ENCODE data around the gene CRAMP1.

The CRAMP1 gene

DNA sequence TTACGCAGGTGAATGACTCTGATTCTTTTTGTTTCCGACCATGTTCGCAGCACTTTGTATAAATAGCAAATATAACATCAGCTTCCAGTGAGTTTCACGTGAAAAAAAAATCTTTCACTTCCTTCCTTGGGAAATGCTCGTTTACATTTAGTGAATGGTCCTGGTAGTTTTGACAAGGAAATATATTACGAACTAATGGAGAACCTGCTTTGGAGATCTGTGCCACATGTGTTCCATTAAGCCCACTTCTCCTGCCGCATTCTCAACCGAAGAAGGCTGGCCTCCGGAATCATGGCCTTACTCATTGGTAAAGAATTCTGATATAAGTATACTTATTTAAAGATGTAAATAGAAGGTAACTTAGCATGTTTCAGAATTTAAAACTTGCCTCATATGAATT is 3.6 kb downstream of the CRAMP1 start:
- Mint-ChIP-seq H3K4me3 (peak overlapping the region; percentile 68), H3K36me3 (peaks cover 10% of the 10 kb centered on the region), H3K27ac (peak overlapping the region; percentile 7), H3K9me3 (no peaks in the 10 kb centered on the region), H3K4me1 (peaks cover 35% of the 10 kb centered on the region), H3K27me3 (no peaks in the 10 kb centered on the region)

- Mint-ChIP-seq H3K27me3 (no peaks in the 10 kb centered on the region), H3K9me3 (no peaks in the 10 kb centered on the region), H3K4me3 (no peak overlapping the region), H3K36me3 (peaks cover 12% of the 10 kb centered on the region), H3K27ac (no peak overlapping the region), H3K4me1 (peaks cover 35% of the 10 kb centered on the region)
These were observed 7.8 kb downstream of the CRAMP1 start for GRCh38 chr16:1619976-1620375.

- H3K27ac Mint-ChIP-seq, result no peak overlapping the region
- H3K4me3 Mint-ChIP-seq, result no peak overlapping the region
- no peaks in the 10 kb centered on the region for H3K27me3 Mint-ChIP-seq
- H3K9me3 Mint-ChIP-seq, result no peaks in the 10 kb centered on the region
- H3K36me3 Mint-ChIP-seq, result peaks cover 10% of the 10 kb centered on the region
- peaks cover 31% of the 10 kb centered on the region for H3K4me1 Mint-ChIP-seq
These were observed 8.2 kb downstream of the CRAMP1 start for GRCh38 chr16:1620391-1620790.

GRCh38 chr16:1621851-1622250 is 9.7 kb downstream of the CRAMP1 start:
- Mint-ChIP-seq H3K27me3 (no peaks in the 10 kb centered on the region), H3K4me1 (peaks cover 25% of the 10 kb centered on the region), H3K27ac (peak overlapping the region; percentile 4), H3K9me3 (no peaks in the 10 kb centered on the region), H3K4me3 (no peak overlapping the region), H3K36me3 (peaks cover 6% of the 10 kb centered on the region)

GRCh38 chr16:1626327-1626726 is 14.2 kb downstream of the CRAMP1 start:
- H3K9me3 Mint-ChIP-seq, result no peaks in the 10 kb centered on the region
- peaks cover 3% of the 10 kb centered on the region for H3K36me3 Mint-ChIP-seq
- peaks cover 17% of the 10 kb centered on the region for H3K4me1 Mint-ChIP-seq
- H3K27ac Mint-ChIP-seq, result no peak overlapping the region
- H3K4me3 Mint-ChIP-seq, result no peak overlapping the region
- no peaks in the 10 kb centered on the region for H3K27me3 Mint-ChIP-seq

DNA sequence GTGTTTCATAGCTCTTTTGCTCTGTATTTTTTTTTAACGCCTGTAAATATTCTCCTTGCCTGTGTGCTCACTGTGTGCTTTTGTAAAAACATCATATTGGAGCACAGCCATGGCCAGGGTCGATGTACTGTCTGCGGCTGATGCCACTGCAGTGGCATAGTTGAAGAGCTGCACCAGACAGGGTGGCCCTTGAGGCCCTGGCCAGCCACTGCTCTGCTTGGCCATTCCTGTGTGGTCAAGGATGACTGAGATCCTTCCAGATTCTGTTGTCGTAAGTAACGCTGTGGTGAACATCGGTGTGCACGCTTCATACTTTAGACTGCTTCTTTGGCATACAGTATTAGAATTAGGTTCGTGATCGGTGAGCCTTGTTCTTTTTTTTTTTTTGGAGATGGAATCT is 14.6 kb downstream of the CRAMP1 start:
- Mint-ChIP-seq H3K27ac (no peak overlapping the region), H3K36me3 (peaks cover 3% of the 10 kb centered on the region), H3K9me3 (no peaks in the 10 kb centered on the region)

DNA sequence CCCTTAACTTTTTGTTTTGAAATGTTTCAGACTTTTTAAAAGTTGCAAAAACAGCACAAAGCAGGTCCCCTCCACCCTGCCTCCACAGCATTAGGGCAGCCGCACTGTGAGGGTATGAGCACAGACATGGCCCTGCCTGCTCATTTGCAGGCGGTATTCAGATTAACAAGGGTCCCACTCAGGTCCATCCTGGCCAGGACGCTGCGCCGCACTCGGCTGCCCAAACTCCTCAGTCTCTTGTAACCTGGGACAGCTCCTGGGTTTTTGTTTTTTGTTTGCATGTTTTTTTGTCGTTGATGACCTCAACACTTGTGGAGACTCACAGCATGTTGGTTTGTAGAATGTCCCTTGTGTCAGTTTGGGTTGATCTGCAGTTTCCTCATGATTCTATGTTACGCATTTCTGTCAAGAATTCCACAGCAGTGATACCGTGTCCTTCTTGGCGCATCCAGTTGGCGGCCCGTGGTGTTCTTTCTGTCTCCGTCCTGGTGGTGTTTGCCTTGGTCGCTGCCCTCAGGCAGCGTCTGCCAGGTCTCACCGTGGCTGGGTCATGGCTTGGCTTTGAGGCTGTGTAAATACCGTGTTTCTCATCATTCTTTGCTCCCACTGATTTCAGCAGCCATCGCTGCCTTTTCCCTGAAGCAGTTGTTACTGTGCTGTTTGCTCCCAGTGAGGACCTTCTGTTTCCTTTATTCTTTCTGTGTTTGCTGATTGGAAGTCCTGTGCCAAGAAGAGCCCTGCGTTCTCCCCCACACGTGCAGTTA is 18.5 kb downstream of the CRAMP1 start:
- Mint-ChIP-seq H3K27ac (no peak overlapping the region), H3K4me1 (peaks cover 13% of the 10 kb centered on the region), H3K27me3 (no peaks in the 10 kb centered on the region), H3K4me3 (no peak overlapping the region), H3K9me3 (no peaks in the 10 kb centered on the region), H3K36me3 (peaks cover 3% of the 10 kb centered on the region)

More for the DNA sequence above, 14.6 kb downstream of the CRAMP1 start:
- Mint-ChIP-seq H3K4me1 (peaks cover 19% of the 10 kb centered on the region), H3K4me3 (no peak overlapping the region), H3K27me3 (no peaks in the 10 kb centered on the region)

DNA sequence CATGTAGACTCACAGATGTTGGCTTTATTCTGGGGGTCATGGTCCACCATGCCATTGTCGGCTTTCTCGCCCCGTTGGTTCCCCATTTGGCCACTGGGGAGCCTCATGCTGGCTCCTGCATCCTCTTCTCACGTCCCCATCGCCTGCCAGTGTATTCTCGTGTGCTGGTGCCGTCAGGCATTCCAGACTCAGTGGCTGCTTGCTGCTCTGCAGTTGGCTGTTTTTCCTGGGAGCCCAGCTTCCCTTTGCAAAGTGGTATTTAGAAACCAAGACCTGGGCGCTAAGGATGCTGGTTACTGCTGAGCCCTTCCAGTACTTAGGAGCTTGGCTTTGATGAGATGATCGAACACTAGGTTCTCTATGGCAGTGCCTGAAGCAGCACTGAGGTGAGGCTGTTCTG is 19.1 kb downstream of the CRAMP1 start:
- no peak overlapping the region for H3K4me3 Mint-ChIP-seq
- no peaks in the 10 kb centered on the region for H3K9me3 Mint-ChIP-seq
- H3K4me1 Mint-ChIP-seq, result peaks cover 13% of the 10 kb centered on the region
- no peak overlapping the region for H3K27ac Mint-ChIP-seq
- peaks cover 3% of the 10 kb centered on the region for H3K36me3 Mint-ChIP-seq
- H3K27me3 Mint-ChIP-seq, result no peaks in the 10 kb centered on the region

GRCh38 chr16:1631931-1632637 is 19.9 kb downstream of the CRAMP1 start:
- Mint-ChIP-seq H3K4me3 (no peak overlapping the region), H3K4me1 (peaks cover 10% of the 10 kb centered on the region), H3K27ac (no peak overlapping the region), H3K27me3 (no peaks in the 10 kb centered on the region), H3K9me3 (no peaks in the 10 kb centered on the region), H3K36me3 (peaks cover 2% of the 10 kb centered on the region)

DNA sequence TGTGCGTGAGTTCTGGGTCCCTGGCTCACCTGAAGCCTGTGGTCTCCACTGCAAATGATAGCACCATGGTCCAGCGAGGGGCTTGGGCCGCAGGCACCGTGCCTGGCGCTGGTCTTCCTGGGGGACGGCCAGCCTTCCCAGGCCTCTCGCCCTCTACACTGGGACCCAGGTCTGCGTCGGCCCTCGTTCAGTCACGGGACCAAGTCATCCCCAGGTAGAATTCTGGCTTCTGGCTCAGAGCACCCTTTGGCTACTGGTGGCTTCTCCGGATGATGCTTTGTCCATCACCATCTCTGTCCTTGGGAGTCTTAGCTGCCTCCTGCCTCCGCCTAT is 20.4 kb downstream of the CRAMP1 start:
- Mint-ChIP-seq H3K9me3 (no peaks in the 10 kb centered on the region), H3K27me3 (no peaks in the 10 kb centered on the region), H3K4me1 (peaks cover 10% of the 10 kb centered on the region), H3K4me3 (no peak overlapping the region), H3K27ac (no peak overlapping the region), H3K36me3 (peaks cover 2% of the 10 kb centered on the region)

GRCh38 chr16:1633310-1633709 is 21.1 kb downstream of the CRAMP1 start:
- Mint-ChIP-seq H3K36me3 (peaks cover 6% of the 10 kb centered on the region), H3K4me1 (peaks cover 10% of the 10 kb centered on the region), H3K9me3 (no peaks in the 10 kb centered on the region), H3K27me3 (no peaks in the 10 kb centered on the region), H3K27ac (no peak overlapping the region), H3K4me3 (no peak overlapping the region)

- Mint-ChIP-seq H3K4me3 (no peak overlapping the region), H3K4me1 (peaks cover 10% of the 10 kb centered on the region), H3K27me3 (no peaks in the 10 kb centered on the region), H3K36me3 (peaks cover 9% of the 10 kb centered on the region), H3K27ac (no peak overlapping the region), H3K9me3 (no peaks in the 10 kb centered on the region)
These were observed 22.4 kb downstream of the CRAMP1 start for GRCh38 chr16:1634541-1634940.

DNA sequence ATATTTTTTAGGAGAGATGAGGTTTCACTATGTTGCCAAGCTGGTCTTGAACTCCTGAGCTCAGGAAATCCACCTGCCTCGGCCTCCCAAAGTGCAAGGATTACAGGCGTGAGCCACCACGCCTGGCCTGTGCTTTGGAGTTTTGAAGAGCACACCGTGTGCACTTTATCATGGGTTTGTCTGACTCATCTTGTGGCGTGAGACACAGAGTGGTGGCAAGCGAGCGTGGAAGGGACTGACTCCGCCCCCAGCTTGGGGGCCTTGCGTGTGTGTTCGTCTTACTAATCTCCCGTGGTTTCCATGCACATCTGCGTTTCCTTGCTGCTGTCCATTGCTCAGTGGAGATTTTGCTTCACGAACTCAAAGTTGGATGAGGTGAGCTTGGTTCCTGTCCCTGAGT is 22.9 kb downstream of the CRAMP1 start:
- Mint-ChIP-seq H3K9me3 (no peaks in the 10 kb centered on the region), H3K27ac (no peak overlapping the region), H3K4me1 (peaks cover 10% of the 10 kb centered on the region), H3K36me3 (peaks cover 10% of the 10 kb centered on the region), H3K27me3 (no peaks in the 10 kb centered on the region), H3K4me3 (no peak overlapping the region)

GRCh38 chr16:1637526-1637925 is 25.4 kb downstream of the CRAMP1 start:
- Mint-ChIP-seq H3K27me3 (no peaks in the 10 kb centered on the region), H3K36me3 (peaks cover 15% of the 10 kb centered on the region), H3K4me3 (no peak overlapping the region), H3K27ac (no peak overlapping the region), H3K9me3 (no peaks in the 10 kb centered on the region), H3K4me1 (no peaks in the 10 kb centered on the region)

DNA sequence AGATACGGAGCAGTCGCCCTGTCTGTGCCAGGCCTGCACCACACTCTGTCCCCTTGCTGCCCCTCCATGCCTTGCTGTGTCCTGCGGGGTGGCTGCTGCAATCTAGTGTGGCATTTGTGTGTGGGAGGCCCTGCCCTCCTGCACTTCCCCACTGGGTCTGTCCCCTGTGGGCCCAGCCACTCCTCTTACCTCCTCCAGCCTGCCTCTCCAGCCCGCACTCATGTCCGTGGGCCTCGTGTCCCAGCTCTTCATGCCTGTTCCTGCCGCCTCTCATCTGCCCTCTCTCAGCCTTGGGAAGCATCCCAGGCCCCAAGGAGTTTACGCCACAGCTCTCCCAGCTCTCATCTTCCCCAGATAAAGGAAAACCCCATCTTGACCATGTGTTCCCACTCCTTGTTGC is 26.6 kb downstream of the CRAMP1 start:
- H3K27ac Mint-ChIP-seq, result no peak overlapping the region
- H3K4me3 Mint-ChIP-seq, result no peak overlapping the region
- no peaks in the 10 kb centered on the region for H3K27me3 Mint-ChIP-seq
- no peaks in the 10 kb centered on the region for H3K9me3 Mint-ChIP-seq
- peaks cover 1% of the 10 kb centered on the region for H3K4me1 Mint-ChIP-seq
- H3K36me3 Mint-ChIP-seq, result peaks cover 18% of the 10 kb centered on the region

DNA sequence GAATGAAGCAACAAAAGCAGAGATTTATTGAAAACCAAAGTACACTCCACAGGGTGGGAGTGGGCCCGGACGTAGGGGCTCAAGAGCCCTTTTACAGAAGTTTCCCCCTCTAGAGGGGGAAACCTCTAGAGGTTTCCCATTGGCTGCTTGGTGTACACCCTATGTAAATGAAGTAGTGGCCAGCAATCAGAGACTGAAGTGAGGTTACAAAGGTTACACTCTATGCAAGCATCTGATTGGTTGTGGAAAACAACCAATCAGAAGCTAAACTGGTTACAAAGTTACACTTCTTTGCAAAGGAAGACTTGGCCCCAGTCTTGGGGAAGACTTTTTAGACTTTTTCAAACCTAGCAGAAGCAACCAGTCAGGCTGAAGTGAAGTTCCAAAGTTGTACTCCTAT is 27.1 kb downstream of the CRAMP1 start:
- Mint-ChIP-seq H3K4me1 (peaks cover 4% of the 10 kb centered on the region), H3K27ac (no peak overlapping the region)

More for the DNA sequence above, 27.1 kb downstream of the CRAMP1 start:
- H3K36me3 Mint-ChIP-seq, result peaks cover 18% of the 10 kb centered on the region
- H3K4me3 Mint-ChIP-seq, result no peak overlapping the region
- no peaks in the 10 kb centered on the region for H3K9me3 Mint-ChIP-seq
- H3K27me3 Mint-ChIP-seq, result no peaks in the 10 kb centered on the region
